ENCODE data around the gene NAPSA.

- no peak for TF ChIP-seq EZH2 (optimal IDR thresholded peaks at IDR 0.05; ENCODE audit: low read depth, low read length)
- no peak for TF ChIP-seq EZH2phosphoT487 (IDR thresholded peaks at IDR 0.05; ENCODE audit: low read length)
Measured at GRCh38 chr19:50341091-50341564, 24.3 kb downstream of the NAPSA start.

Data from MM.1S (cell line).